NB4 (cell line): Measurements from ENCODE around the gene ATP5MG.

Experiments
- DNase-seq: peaks from one replicate; pipeline ENCODE4 v3.0.0; 2010; ENCODE audit warnings: low read depth
- H3K4me3 ChIP-seq: one replicate; pipeline ENCODE4 v1.5.1; 2011; ENCODE audit warnings: mild to moderate bottlenecking, low read depth, low read length, moderate library complexity
- MYC ChIP-seq: IDR thresholded peaks from 2 replicates; pipeline ENCODE4 v1.6.1; 2011; ENCODE audit warnings: low read depth, low read length
- POLR2A ChIP-seq: IDR thresholded peaks from 2 replicates; pipeline ENCODE4 v1.6.1; 2011; ENCODE audit warnings: mild to moderate bottlenecking; ENCODE audit not compliant: insufficient read length; ENCODE audit errors: extremely low read depth
- TF ChIP-seq, protein P1 (sequence below): IDR thresholded peaks from one replicate; pipeline ENCODE4 v1.5.1; 2012; ENCODE audit warnings: low read depth, low read length
- TF ChIP-seq, protein P2 (sequence below): IDR thresholded peaks from 2 replicates; pipeline ENCODE4 v1.6.1; 2011; ENCODE audit warnings: low read depth, low read length

The ATP5MG gene

DNA sequence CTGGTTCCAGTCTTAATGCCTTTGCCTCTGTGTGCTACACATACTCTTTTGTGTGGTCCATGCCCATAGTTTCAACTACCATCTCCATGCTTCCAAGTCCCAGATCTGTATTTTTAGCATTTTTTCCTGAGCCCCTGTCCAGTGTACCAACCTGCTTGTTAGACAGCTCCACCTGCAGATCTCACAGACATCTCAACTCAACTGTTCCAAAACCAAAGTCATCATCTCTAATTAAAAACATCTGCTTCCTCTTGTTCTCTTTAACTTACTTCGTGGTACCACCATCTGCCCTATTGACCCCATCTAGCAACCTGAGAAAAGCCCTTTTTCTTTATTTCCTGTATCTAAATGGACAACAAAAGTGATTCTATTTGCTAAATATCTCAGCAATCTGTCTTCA, 26.3 kb downstream of the ATP5MG start:
- no peak overlapping the region for H3K4me3 ChIP-seq
- no peak for TF ChIP-seq POLR2A
- no peak for TF ChIP-seq MYC
- DNase-seq: no peak

DNA sequence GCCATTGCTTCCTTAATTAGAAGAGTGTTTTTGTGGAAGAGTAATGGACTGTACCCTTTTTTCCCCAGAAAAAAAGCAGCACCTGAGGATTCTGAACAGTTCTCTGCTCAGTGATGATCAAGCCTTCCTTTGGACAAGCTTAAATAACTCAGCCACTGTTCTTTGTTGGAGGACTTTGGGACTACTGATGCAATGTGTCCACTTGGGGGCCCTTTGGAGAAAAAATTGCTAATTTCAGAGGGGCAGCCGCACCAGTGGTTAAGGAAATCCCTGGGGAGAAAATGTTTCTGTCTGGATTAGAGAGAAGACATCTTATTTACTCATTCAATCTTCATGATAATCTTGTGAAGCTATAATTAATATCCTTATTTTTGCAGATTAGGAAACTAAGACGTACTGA, 29.6 kb downstream of the ATP5MG start:
- H3K4me3 ChIP-seq: no peak overlapping the region
- TF ChIP-seq POLR2A: no peak
- TF ChIP-seq, protein P1, sequence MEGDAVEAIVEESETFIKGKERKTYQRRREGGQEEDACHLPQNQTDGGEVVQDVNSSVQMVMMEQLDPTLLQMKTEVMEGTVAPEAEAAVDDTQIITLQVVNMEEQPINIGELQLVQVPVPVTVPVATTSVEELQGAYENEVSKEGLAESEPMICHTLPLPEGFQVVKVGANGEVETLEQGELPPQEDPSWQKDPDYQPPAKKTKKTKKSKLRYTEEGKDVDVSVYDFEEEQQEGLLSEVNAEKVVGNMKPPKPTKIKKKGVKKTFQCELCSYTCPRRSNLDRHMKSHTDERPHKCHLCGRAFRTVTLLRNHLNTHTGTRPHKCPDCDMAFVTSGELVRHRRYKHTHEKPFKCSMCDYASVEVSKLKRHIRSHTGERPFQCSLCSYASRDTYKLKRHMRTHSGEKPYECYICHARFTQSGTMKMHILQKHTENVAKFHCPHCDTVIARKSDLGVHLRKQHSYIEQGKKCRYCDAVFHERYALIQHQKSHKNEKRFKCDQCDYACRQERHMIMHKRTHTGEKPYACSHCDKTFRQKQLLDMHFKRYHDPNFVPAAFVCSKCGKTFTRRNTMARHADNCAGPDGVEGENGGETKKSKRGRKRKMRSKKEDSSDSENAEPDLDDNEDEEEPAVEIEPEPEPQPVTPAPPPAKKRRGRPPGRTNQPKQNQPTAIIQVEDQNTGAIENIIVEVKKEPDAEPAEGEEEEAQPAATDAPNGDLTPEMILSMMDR: peak; percentile 30
- TF ChIP-seq, protein P2, sequence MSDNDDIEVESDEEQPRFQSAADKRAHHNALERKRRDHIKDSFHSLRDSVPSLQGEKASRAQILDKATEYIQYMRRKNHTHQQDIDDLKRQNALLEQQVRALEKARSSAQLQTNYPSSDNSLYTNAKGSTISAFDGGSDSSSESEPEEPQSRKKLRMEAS: no peak
- peak; percentile 46 for DNase-seq

DNA sequence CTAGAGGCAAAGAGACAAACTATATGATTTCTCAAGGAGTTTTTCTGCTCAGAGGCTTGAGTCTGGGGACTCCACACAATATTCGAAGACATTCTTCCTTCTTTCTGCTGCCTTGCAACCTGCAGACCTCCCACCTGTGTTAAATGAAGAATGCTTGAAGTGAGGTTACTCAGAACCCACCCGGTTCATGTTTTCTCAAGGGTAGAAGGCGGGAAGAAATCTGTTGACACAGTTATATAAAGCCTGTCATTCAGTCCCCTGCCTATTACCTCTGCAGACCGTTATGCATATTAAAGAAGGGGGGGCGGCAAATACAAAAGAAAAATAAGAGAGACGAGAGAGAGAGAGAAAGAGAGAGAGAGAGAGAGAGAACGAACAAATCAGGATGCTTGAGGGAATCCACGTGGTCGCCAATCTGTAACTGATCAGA, 32.7 kb downstream of the ATP5MG start:
- peak overlapping the region; percentile 82 for H3K4me3 ChIP-seq
- peak; percentile 82 for TF ChIP-seq MYC
- TF ChIP-seq, protein P2: peak; percentile 94
- TF ChIP-seq, protein P1: no peak
- no peak for TF ChIP-seq POLR2A
- no peak for DNase-seq

DNA sequence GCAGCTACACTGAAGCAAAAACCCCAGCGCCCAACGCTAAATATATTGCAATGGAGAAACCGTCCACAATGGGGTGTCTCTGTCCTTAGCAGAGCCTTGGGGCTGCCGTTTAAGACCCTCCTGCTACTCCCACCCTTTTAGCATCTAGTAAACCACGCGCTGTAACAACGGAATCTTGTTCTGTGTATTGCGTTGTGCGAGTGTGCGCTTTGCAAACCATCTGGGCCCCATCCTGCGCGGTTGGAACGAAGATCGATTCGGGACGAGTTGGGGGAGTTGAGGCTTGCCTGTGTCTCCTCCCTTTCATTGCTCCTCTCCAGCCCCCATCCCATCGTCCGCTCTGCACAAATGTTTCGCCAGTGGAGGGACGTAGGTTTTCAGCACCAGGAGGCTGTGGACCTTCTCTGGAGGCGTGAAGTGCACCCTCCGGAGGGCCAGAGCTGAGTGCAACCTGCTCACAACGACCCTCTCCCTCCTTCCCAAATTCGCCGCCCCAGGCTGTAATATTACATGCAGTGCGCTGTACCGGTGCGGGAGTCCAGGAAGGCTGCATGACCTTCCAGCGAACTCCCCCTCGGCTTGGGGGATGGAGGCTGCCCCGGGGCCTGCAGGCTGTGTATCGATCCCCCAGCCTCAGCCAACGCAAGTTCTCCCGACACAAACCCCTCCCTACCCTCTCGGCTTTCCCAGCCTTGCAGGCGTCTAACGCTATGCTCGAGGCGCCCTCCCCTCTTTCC, 33.3 kb downstream of the ATP5MG start:
- peak; percentile 85 for DNase-seq
- TF ChIP-seq MYC (peak; percentile 50; the same call in 1 of the 2 replicates), POLR2A (peak; percentile 24)
- TF ChIP-seq, protein P2: peak; percentile 78
- TF ChIP-seq, protein P1: no peak
- peak overlapping the region; percentile 82 for H3K4me3 ChIP-seq

DNA sequence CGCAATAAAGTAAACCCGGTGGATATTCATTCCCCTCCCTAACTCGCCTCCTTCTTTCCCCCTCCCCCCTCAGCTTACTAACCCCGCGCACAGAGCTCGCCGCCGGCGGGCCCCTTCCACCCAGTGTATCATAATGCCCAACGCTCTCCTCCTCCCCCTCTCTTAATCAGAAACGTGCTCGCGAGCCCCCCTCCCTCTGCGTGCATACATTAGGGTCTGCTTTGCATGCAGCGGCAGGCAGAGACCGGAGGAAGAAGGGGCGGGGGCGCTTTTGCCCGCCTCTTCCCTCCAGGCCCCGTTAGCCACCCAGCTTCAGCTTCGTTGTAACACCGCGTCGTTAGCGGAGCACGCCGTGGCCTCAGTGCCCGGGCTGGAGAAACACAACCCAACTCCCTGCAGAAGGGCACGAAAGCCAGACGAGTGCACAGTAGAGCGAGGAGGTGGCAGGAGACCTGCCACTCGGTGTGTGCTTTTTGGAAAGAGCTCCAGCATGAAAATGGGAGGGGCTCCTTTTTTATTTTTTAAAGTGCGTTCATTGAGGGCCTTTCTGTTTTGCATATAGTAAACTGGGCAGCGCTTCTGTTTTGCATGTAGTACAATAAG, 34.0 kb downstream of the ATP5MG start:
- TF ChIP-seq, protein P1: no peak
- TF ChIP-seq POLR2A (peak; percentile 74), MYC (peak; percentile 96)
- TF ChIP-seq, protein P2: peak; percentile 83
- peak; percentile 98 for DNase-seq

DNA sequence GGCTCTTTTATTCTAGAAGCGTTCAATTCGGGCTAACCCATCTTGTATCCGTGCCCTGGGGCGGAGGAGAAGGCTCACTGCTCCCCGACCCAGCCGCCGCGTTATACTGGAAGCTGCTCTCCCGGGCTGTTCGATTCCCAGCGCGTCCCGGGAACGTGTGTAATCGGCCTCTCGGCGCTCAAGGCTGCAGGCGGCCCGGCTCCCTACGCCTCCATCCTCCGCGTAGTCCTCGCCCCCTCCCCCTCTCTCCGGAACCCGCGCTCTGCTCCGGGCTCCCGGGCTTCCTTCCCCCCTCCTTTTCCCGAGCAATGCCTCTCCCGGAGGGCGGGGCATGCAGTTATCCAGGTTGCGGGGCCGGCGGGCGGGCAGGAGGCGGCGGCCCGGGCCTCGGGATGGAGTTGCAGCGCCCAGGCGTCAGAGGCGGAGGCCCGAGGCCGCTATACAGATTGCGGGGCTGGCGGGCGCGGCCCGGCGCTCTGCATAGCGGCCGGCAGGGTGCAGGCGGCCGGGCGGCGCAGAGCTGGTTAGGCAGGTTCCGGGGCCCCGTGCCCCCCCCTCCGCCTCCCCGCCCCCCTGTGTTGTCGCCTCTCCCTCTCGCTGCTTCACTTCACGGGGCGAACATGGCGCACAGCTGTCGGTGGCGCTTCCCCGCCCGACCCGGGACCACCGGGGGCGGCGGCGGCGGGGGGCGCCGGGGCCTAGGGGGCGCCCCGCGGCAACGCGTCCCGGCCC, 34.7 kb downstream of the ATP5MG start, which contains the start of gene KMT2A:
TSS of gene KMT2A (plus strand) at position 600 of the 732 bp plus-strand sequence. CDS start at position 621, 21 bp downstream.
- peak; percentile 81 for TF ChIP-seq MYC
- TF ChIP-seq, protein P2: peak; percentile 71
- TF ChIP-seq POLR2A: peak; percentile 65
- TF ChIP-seq, protein P1: no peak
- peak; percentile 100 for DNase-seq
- peak within 1 kb of the TSS; percentile 83 for H3K4me3 ChIP-seq

More for the DNA sequence above, 34.0 kb downstream of the ATP5MG start:
- H3K4me3 ChIP-seq: peak overlapping the region; percentile 82
